HepG2 (cell line): ENCODE results near the gene AKR1A1. TPM values are rescaled to one million over a fixed set of nuclear protein-coding genes. Genes with fewer than 3 reads are reported as not detected.

Experiments
- E2F1 ChIP-seq: sonication (generic); formaldehyde crosslinking; IDR thresholded peaks from 2 replicates; pipeline ENCODE4 v1.5.0; 2020; ENCODE audit warnings: missing genetic modification reagents
- FOXP4 ChIP-seq: sonication (generic); formaldehyde crosslinking; IDR thresholded peaks from 2 replicates; pipeline ENCODE4 v1.4.0; 2020; ENCODE audit warnings: missing genetic modification reagents
- GTF3A ChIP-seq: sonication (generic); formaldehyde crosslinking; conservative IDR thresholded peaks from 2 replicates; pipeline ENCODE4 v1.4.0; 2020; ENCODE audit warnings: mild to moderate bottlenecking, missing genetic modification reagents
- IKZF5 ChIP-seq: IDR thresholded peaks from 2 replicates; pipeline ENCODE4 v1.6.1; 2018; ENCODE audit warnings: missing genetic modification reagents, mild to moderate bottlenecking, missing compliant biosample characterization
- KDM3A ChIP-seq: IDR thresholded peaks from 2 replicates; pipeline ENCODE4 v1.6.1; 2018; ENCODE audit warnings: low read depth, missing compliant biosample characterization
- NFE2 ChIP-seq: sonication (generic); formaldehyde crosslinking; IDR thresholded peaks from 2 replicates; pipeline ENCODE4 v1.4.0; 2020; ENCODE audit warnings: missing genetic modification reagents
- NFIC ChIP-seq: IDR thresholded peaks from 2 replicates; pipeline ENCODE4 v1.6.1; 2012; ENCODE audit warnings: mild to moderate bottlenecking, low read length, inconsistent platforms
- PHB2 ChIP-seq: fragments of 450-650 bp; IDR thresholded peaks from 2 replicates; pipeline ENCODE4 v1.6.1; 2018; ENCODE audit not compliant: partially characterized antibody
- POLR2A ChIP-seq, 2 experiments: IDR thresholded peaks; 2 replicates each; pipeline ENCODE4 v1.6.1; 2011; ENCODE audit warnings: low read depth in 2 of 2, low read length in 2 of 2, mild to moderate bottlenecking in 1 of 2, moderate library complexity in 1 of 2; ENCODE audit not compliant: insufficient read depth in 1 of 2
- PTBP1 ChIP-seq: fragments of 200-400 bp; formaldehyde crosslinking; IDR thresholded peaks from 2 replicates; pipeline ENCODE4 v1.6.1; 2018; ENCODE audit warnings: low read length, low read depth; ENCODE audit not compliant: poor library complexity, severe bottlenecking
- SUZ12 ChIP-seq: fragments of 150-350 bp; IDR thresholded peaks from 2 replicates; pipeline ENCODE4 v1.6.1; 2014; ENCODE audit warnings: low read depth, low read length
- ZNF33B ChIP-seq: sonication (generic); formaldehyde crosslinking; IDR thresholded peaks from 2 replicates; pipeline ENCODE4 v1.5.1; 2020; ENCODE audit warnings: mild to moderate bottlenecking, missing genetic modification reagents
- ZNF407 ChIP-seq: sonication (generic); formaldehyde crosslinking; IDR thresholded peaks from one replicate; pipeline ENCODE4 v1.5.1; 2020; ENCODE audit warnings: mild to moderate bottlenecking, missing genetic modification reagents; ENCODE audit errors: not compliant biosample characterization
- ZNF597 ChIP-seq: sonication (generic); formaldehyde crosslinking; IDR thresholded peaks from 2 replicates; pipeline ENCODE4 v1.5.0; 2020; ENCODE audit warnings: missing genetic modification reagents
- ZNF710 ChIP-seq: sonication (generic); formaldehyde crosslinking; IDR thresholded peaks from 2 replicates; pipeline ENCODE4 v1.5.0; 2020; ENCODE audit warnings: mild to moderate bottlenecking, missing genetic modification reagents, borderline replicate concordance
- polyA plus RNA-seq, 8 experiments: library from polyadenylated mRNA; depleted of rRNA in 3 of 8; stranded (reverse) in 7 of 8; unstranded in 1 of 8; fragments of >200 nt; fragmentation: Illumina TruSeq in 4 of 8; extraction: Trizol in 4 of 8; gene quantifications; 2 replicates each; pipeline versions ENCODE4 v1.2.1 to v1.2.3, GENCODE V29; 2011 to 2016; ENCODE audit warnings: low read depth in 4 of 8, missing spikeins in 1 of 8, mixed read lengths in 1 of 8; ENCODE audit not compliant: insufficient read depth in 1 of 8
- total RNA-seq, 5 experiments: library from RNA; depleted of rRNA; stranded (reverse); fragments of >200 nt; fragmentation: Illumina TruSeq; extraction: Trizol; gene quantifications; 2 replicates each; pipeline ENCODE4 v1.2.3, GENCODE V29; 2016; ENCODE audit warnings: low read depth in 1 of 5

AKR1A1 gene
- total and polyA plus RNA-seq, 2 of the 13 experiments (the other 11 are each of a cell fraction or from before 2014, with no cell fraction given): 181 to 217 TPM

GRCh38 chr1:45542591-45542990, 8.0 kb upstream of the AKR1A1 start (continued):
- no peak for TF ChIP-seq ZNF407 (CRISPR knock-in tag)
- TF ChIP-seq NFIC: no peak
- no peak for TF ChIP-seq SUZ12
- no peak for TF ChIP-seq ZNF33B (CRISPR knock-in tag)
- no peak for TF ChIP-seq PHB2
- peak; percentile 75 for TF ChIP-seq IKZF5 (CRISPR knock-in tag)
- no peak for TF ChIP-seq KDM3A
- no peak for TF ChIP-seq PTBP1
- no peak for TF ChIP-seq ZNF597 (CRISPR knock-in tag)
- TF ChIP-seq POLR2A (IDR thresholded peaks at IDR 0.05; ENCODE audit: insufficient read depth in 1 of 2, low read depth in 2 of 2, low read length in 2 of 2): peak in 1 of 2 experiments; percentile 30; a peak in 1 of 4 replicates
- no peak for TF ChIP-seq GTF3A (CRISPR knock-in tag)
- peak; percentile 55; the same call in 1 of the 2 replicates for TF ChIP-seq FOXP4 (CRISPR knock-in tag)
- no peak for TF ChIP-seq NFE2 (CRISPR knock-in tag)
- no peak for TF ChIP-seq E2F1
- no peak for TF ChIP-seq ZNF710
